GM23248 (cell line): ENCODE data around the gene KRT38. TPM values are rescaled to one million over a fixed set of nuclear protein-coding genes. Genes with fewer than 3 reads are reported as not detected.

Source experiments
- DNase-seq: peaks from one replicate; pipeline ENCODE4 v3.0.0-alpha.2; 2015
- H2AFZ ChIP-seq: fragments of 200-600 bp; sonication (generic); 2 replicates; pipeline ENCODE4 v1.6.1; 2016; ENCODE audit warnings: antibody characterized with exemption
- H3F3A ChIP-seq: fragments of 200-600 bp; sonication (generic); 2 replicates; pipeline ENCODE4 v1.6.1; 2016; ENCODE audit warnings: mild to moderate bottlenecking, antibody characterized with exemption, mixed run types; ENCODE audit not compliant: insufficient read depth
- H3K27ac ChIP-seq: fragments of 200-600 bp; sonication (generic); 2 replicates; pipeline ENCODE4 v1.5.1; 2016; ENCODE audit warnings: mild to moderate bottlenecking
- H3K27me3 ChIP-seq: fragments of 200-600 bp; sonication (generic); replicated peaks from 2 replicates; pipeline ENCODE4 v1.6.1; 2016; ENCODE audit warnings: mild to moderate bottlenecking; ENCODE audit not compliant: insufficient read depth
- H3K36me3 ChIP-seq: fragments of 200-600 bp; sonication (generic); 2 replicates; pipeline ENCODE4 v1.6.1; 2016; ENCODE audit warnings: low read depth, mild to moderate bottlenecking
- H3K4me1 ChIP-seq: fragments of 200-600 bp; sonication (generic); 2 replicates; pipeline ENCODE4 v1.6.1; 2016; ENCODE audit warnings: mild to moderate bottlenecking; ENCODE audit not compliant: insufficient read depth
- H3K4me2 ChIP-seq: fragments of 200-600 bp; sonication (generic); one replicate; pipeline ENCODE4 v1.6.1; 2016; ENCODE audit warnings: mild to moderate bottlenecking; ENCODE audit not compliant: unreplicated experiment
- H3K4me3 ChIP-seq: fragments of 200-600 bp; sonication (generic); 2 replicates; pipeline ENCODE4 v1.5.1; 2016; ENCODE audit warnings: mild to moderate bottlenecking
- H3K79me2 ChIP-seq: fragments of 200-600 bp; sonication (generic); 2 replicates; pipeline ENCODE4 v1.6.1; 2016; ENCODE audit warnings: mild to moderate bottlenecking; ENCODE audit not compliant: insufficient read depth
- H3K9ac ChIP-seq: fragments of 200-600 bp; sonication (generic); 2 replicates; pipeline ENCODE4 v1.6.1; 2016; ENCODE audit warnings: mild to moderate bottlenecking
- H3K9me2 ChIP-seq: fragments of 200-600 bp; sonication (generic); 2 replicates; pipeline ENCODE4 v1.6.1; 2016; ENCODE audit warnings: mixed run types, mild to moderate bottlenecking, moderate library complexity; ENCODE audit not compliant: insufficient read depth
- H3K9me3 ChIP-seq: fragments of 200-600 bp; sonication (generic); one replicate; pipeline ENCODE4 v1.6.1; 2017; ENCODE audit warnings: low read depth
- H4K20me1 ChIP-seq: fragments of 200-600 bp; sonication (generic); 2 replicates; pipeline ENCODE4 v1.6.0; 2016; ENCODE audit not compliant: insufficient read depth
- EZH2 ChIP-seq: fragments of 200-600 bp; sonication (generic); IDR thresholded peaks from 2 replicates; pipeline ENCODE4 v1.6.1; 2018; ENCODE audit warnings: antibody characterized with exemption, mild to moderate bottlenecking; ENCODE audit not compliant: insufficient read depth, poor library complexity, severe bottlenecking
- EZH2phosphoT487 ChIP-seq: fragments of 200-600 bp; sonication (generic); IDR thresholded peaks from 2 replicates; pipeline ENCODE4 v1.6.1; 2018; ENCODE audit warnings: antibody characterized with exemption, moderate library complexity, mild to moderate bottlenecking, low read depth; ENCODE audit not compliant: insufficient read depth
- WGBS, 2 experiments: methylation state at CpG; one replicate each; pipeline ENCODE4 v1.1.6; 2015 to 2017; ENCODE audit warnings: low lambda C conversion rate in 2 of 2, low coverage in 1 of 2; ENCODE audit errors: missing lambda C conversion rate in 2 of 2; 5-methylcytosine and 5-hydroxymethylcytosine counted together
- in situ Hi-C: fragments of 300-500 bp; cut with MboI; formaldehyde crosslinking; loops from 2 replicates; pipeline ENCODE4 v1.15.0; 2020
- polyA plus RNA-seq: library from polyadenylated mRNA; unstranded; fragments of >200 nt; fragmentation: Nextera tagmentation; extraction: Ambion mirVana; gene quantifications from 2 replicates; pipeline ENCODE4 v1.2.1, GENCODE V29; 2016
- total RNA-seq: library from RNA; depleted of rRNA; stranded (reverse); fragments of >200 nt; shearing (Covaris generic); gene quantifications from 2 replicates; pipeline ENCODE4 v1.2.3, GENCODE V29; 2014; rRNA removed

KRT38 gene
- total RNA-seq (not detected in 2 replicates), polyA plus RNA-seq (not detected in 2 replicates)

GRCh38 chr17:41440531-41441033 lies at the start of gene KRT38:
Gene KRT38 (minus strand): TSS chr17:41440983. CDS start chr17:41440921, 62 bp downstream.
- H3K27me3 ChIP-seq = peaks cover 7% of the 10 kb centered on the region; the same call in 1 of the 2 replicates
- TF ChIP-seq EZH2 (no peak), EZH2phosphoT487 (no peak)

GRCh38 chr17:41489531-41489930 lies 48.7 kb upstream of the KRT38 start, which contains the start of gene KRT36:
Gene KRT36 (minus strand): TSS chr17:41489910. CDS start chr17:41489864, 46 bp downstream.
- Histone ChIP-seq H3K4me1 (peaks cover 5% of the 10 kb centered on the region), H3K4me3 (no peak within 1 kb of the TSS), H3K79me2 (no peaks in the 10 kb centered on the region), H3F3A (no peaks in the 10 kb centered on the region), H2AFZ (no peak within 1 kb of the TSS), H4K20me1 (no peaks in the 10 kb centered on the region), H3K36me3 (no peaks in the 10 kb centered on the region), H3K9me3 (no peaks in the 10 kb centered on the region), H3K9ac (no peak within 1 kb of the TSS), H3K27ac (no peak within 1 kb of the TSS), H3K27me3 (no peaks in the 10 kb centered on the region), H3K4me2 (no peak within 1 kb of the TSS), H3K9me2 (no peaks in the 10 kb centered on the region)
- TF ChIP-seq EZH2phosphoT487 = no peak
- in situ Hi-C loops = no loop called here
- no peak for DNase-seq
- WGBS, 2 experiments = 94 to 95% methylated on average over 12 of the region's 12 CpGs

More at GRCh38 chr17:41440531-41441033, at the start of gene KRT38:
- Histone ChIP-seq H3K9me3 (no peaks in the 10 kb centered on the region), H3K27ac (no peak within 1 kb of the TSS), H3K4me3 (no peak within 1 kb of the TSS), H3K9me2 (no peaks in the 10 kb centered on the region), H3K36me3 (no peaks in the 10 kb centered on the region), H3K4me1 (peaks cover 19% of the 10 kb centered on the region), H3F3A (peaks cover 24% of the 10 kb centered on the region), H3K4me2 (no peak within 1 kb of the TSS), H2AFZ (no peak within 1 kb of the TSS), H4K20me1 (no peaks in the 10 kb centered on the region), H3K9ac (no peak within 1 kb of the TSS), H3K79me2 (no peaks in the 10 kb centered on the region)
- 77 to 83% methylated on average over 10 of the region's 10 CpGs for WGBS, 2 experiments
- in situ Hi-C loops = no loop called here
- DNase-seq = no peak

DNA sequence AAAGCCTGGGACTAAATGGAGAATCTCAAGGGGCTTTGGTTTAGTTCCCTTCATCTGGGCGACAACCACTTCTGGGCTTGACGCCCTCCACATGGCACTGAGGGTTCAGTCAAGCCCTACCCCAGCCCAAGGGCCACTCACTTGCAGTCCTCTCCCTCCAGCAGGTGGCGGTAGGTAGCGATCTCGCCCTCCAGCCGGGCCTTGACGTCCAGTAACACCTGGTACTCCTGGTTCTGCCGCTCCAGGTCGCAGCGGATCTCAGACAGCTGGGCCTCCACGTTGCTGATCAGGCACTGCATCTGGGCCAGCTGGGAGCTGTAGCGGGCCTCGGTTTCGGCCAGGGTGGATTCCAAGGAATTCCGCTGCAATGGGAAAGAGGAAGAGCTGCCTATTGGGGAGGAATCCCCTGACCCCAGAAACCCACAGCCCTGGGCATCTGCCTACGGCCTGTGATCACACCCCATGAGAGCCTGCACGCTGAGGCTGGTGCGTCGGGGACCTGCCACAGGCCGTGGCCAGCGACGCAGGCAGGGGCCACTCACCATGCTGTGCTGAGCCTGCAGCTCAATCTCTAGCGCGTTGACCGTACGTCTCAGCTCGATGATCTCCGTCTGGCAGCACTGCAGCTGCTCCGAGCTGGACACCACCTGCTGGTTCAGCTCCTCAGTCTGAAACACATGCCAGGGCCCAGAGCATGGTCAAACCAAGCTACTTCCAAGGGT lies 46.2 kb upstream of the KRT38 start:
- Histone ChIP-seq H2AFZ (no peak overlapping the region), H3K9ac (no peak overlapping the region), H3K27me3 (0 out of 2 replicates have a peak, but pooled peaks cover 4% of the 10 kb centered on the region), H3K79me2 (no peaks in the 10 kb centered on the region), H3K9me2 (no peaks in the 10 kb centered on the region), H3K4me1 (no peaks in the 10 kb centered on the region), H3K27ac (no peak overlapping the region), H3K9me3 (no peaks in the 10 kb centered on the region), H4K20me1 (no peaks in the 10 kb centered on the region), H3K4me3 (no peak overlapping the region), H3K4me2 (no peak overlapping the region), H3K36me3 (no peaks in the 10 kb centered on the region), H3F3A (no peaks in the 10 kb centered on the region)
- no peak for DNase-seq
- in situ Hi-C loops = no loop called here
- WGBS, 2 experiments = 66 to 68% methylated on average over 29 of the region's 29 CpGs
- no peak for TF ChIP-seq EZH2
- TF ChIP-seq EZH2phosphoT487 = no peak

DNA sequence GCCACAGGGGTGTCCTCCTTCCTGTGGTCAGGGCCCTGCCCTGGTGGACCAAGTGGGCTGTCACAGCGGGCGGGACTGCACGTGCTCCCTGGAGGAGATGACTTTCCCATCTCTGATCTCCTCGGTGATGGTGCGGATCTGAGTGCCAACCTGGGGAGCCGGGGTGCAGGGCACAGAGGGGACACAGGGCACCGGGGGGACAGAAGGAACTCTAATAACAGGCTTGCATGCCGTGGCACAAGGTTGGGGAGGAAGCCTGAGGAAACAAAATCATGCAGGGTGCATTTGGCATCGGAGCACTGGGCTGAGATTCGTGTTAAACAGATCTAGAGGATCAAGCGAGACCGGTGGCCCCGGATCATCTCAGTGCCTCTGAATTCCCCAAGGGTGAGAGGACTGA lies 45.5 kb upstream of the KRT38 start:
- H3K27me3 ChIP-seq = 0 out of 2 replicates have a peak, but pooled peaks cover 4% of the 10 kb centered on the region
- H3K27ac ChIP-seq = no peak overlapping the region
- TF ChIP-seq EZH2 (no peak), EZH2phosphoT487 (no peak)
- no peaks in the 10 kb centered on the region for H3K36me3 ChIP-seq
- WGBS, 2 experiments = 87 to 92% methylated on average over 13 of the region's 13 CpGs
- H2AFZ ChIP-seq = no peak overlapping the region
- in situ Hi-C loops = no loop called here
- no peak for DNase-seq
- no peaks in the 10 kb centered on the region for H3K9me2 ChIP-seq
- no peak overlapping the region for H3K4me3 ChIP-seq
- H3K79me2 ChIP-seq = no peaks in the 10 kb centered on the region
- no peak overlapping the region for H3K9ac ChIP-seq
- no peaks in the 10 kb centered on the region for H3F3A ChIP-seq
- H4K20me1 ChIP-seq = no peaks in the 10 kb centered on the region
- no peaks in the 10 kb centered on the region for H3K4me1 ChIP-seq
- no peak overlapping the region for H3K4me2 ChIP-seq
- H3K9me3 ChIP-seq = no peaks in the 10 kb centered on the region
